Testis (tissue), 3 donors: ENCODE results near the gene FBXO33. TPM values are rescaled to one million over a fixed set of nuclear protein-coding genes. Genes with fewer than 3 reads are reported as not detected.

ENCODE experiments used
- DNase-seq: peaks from one replicate; pipeline ENCODE4 v3.0.0-alpha.2; 2019
- H3K27ac ChIP-seq, 2 donors: fragments of 200-600 bp; sonication (generic); one replicate each; pipeline ENCODE4 v1.5.1; 2019
- H3K27me3 ChIP-seq: fragments of 200-600 bp; sonication (generic); one replicate; pipeline ENCODE4 v1.5.1; 2019
- H3K36me3 ChIP-seq: fragments of 200-600 bp; sonication (generic); one replicate; pipeline ENCODE4 v1.5.1; 2017; ENCODE audit warnings: low read depth; ENCODE audit errors: missing control alignments
- H3K4me1 ChIP-seq: fragments of 200-600 bp; sonication (generic); one replicate; pipeline ENCODE4 v1.5.1; 2019
- H3K4me3 ChIP-seq, 2 donors: fragments of 200-600 bp; sonication (generic); one replicate each; pipeline ENCODE4 v1.5.1; 2017 to 2019
- H3K9me3 ChIP-seq: fragments of 200-600 bp; sonication (generic); one replicate; pipeline ENCODE4 v1.5.1; 2017
- POLR2A ChIP-seq: fragments of 450-650 bp; IDR thresholded peaks from one replicate; pipeline ENCODE4 v1.6.1; 2017; ENCODE audit warnings: antibody characterized with exemption, mild to moderate bottlenecking, moderate library complexity
- whole genome bisulfite sequencing, 2 donors: methylation state at CpG; one replicate each; pipeline ENCODE4 v1.1.5; 2018; 5-methylcytosine and 5-hydroxymethylcytosine counted together
- intact Hi-C: fragments of 100-400 bp; cut with DNase I; formaldehyde crosslinking; loops from one replicate; pipeline ENCODE4 v1.15.1; 2023; ENCODE audit warnings: low total_unique reads
- polyA plus RNA-seq: library from polyadenylated mRNA; stranded (reverse); fragments of 350-450 nt; fragmentation: Illumina TruSeq; extraction: RNeasy Lipid Tissue Mini Kit (QIAGEN cat#74804); gene quantifications from one replicate; pipeline ENCODE4 v1.2.3, GENCODE V29; 2014; ENCODE audit warnings: low read depth, low replicate concordance; ENCODE audit not compliant: insufficient read depth
- total RNA-seq, 2 donors: library from RNA; depleted of rRNA; stranded (reverse); fragments of >200 nt; gene quantifications; one replicate each; pipeline ENCODE4 v1.2.3, GENCODE V29; 2016
- TF ChIP-seq, protein P1 (sequence below), 3 experiments: fragments of 450-650 bp in 2 of 3; fragments of 200-600 bp in 1 of 3; sonication (generic) in 1 of 3; IDR thresholded peaks; one replicate each; pipeline ENCODE4 v1.5.1; 2016 to 2019; ENCODE audit warnings: antibody characterized with exemption in 3 of 3, mild to moderate bottlenecking in 2 of 3, moderate library complexity in 1 of 3

FBXO33 gene
- total and polyA plus RNA-seq, 3 donors from 2014 or later: 20.6 to 27.5 (median 23.0) TPM

- Histone ChIP-seq H3K4me1 (peaks cover 11% of the 10 kb centered on the region), H3K27me3 (no peaks in the 10 kb centered on the region), H3K4me3 (no peak overlapping the region), H3K27ac (no peak overlapping the region), H3K9me3 (no peaks in the 10 kb centered on the region), H3K36me3 (no peaks in the 10 kb centered on the region)
- WGBS, 2 donors: 65 to 68% methylated on average over 7 of the region's 7 CpGs
- intact Hi-C loops: no loop called here
- no peak for TF ChIP-seq POLR2A
- TF ChIP-seq, protein P1, sequence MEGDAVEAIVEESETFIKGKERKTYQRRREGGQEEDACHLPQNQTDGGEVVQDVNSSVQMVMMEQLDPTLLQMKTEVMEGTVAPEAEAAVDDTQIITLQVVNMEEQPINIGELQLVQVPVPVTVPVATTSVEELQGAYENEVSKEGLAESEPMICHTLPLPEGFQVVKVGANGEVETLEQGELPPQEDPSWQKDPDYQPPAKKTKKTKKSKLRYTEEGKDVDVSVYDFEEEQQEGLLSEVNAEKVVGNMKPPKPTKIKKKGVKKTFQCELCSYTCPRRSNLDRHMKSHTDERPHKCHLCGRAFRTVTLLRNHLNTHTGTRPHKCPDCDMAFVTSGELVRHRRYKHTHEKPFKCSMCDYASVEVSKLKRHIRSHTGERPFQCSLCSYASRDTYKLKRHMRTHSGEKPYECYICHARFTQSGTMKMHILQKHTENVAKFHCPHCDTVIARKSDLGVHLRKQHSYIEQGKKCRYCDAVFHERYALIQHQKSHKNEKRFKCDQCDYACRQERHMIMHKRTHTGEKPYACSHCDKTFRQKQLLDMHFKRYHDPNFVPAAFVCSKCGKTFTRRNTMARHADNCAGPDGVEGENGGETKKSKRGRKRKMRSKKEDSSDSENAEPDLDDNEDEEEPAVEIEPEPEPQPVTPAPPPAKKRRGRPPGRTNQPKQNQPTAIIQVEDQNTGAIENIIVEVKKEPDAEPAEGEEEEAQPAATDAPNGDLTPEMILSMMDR (IDR thresholded peaks at IDR 0.05): no peak
- no peak for DNase-seq
Measured at GRCh38 chr14:39426605-39427004, 5.6 kb downstream of the FBXO33 start.

GRCh38 chr14:39425947-39426346 is 6.3 kb downstream of the FBXO33 start:
- Histone ChIP-seq H3K4me3 (no peak overlapping the region), H3K27ac (no peak overlapping the region), H3K27me3 (no peaks in the 10 kb centered on the region), H3K36me3 (no peaks in the 10 kb centered on the region), H3K4me1 (peaks cover 11% of the 10 kb centered on the region), H3K9me3 (no peaks in the 10 kb centered on the region)
- intact Hi-C loops: no loop called here
- no peak for TF ChIP-seq POLR2A
- TF ChIP-seq, protein P1 (IDR thresholded peaks at IDR 0.05): no peak
- 68 to 82% methylated on average over 3 of the region's 3 CpGs for WGBS, 2 donors
- DNase-seq: no peak

GRCh38 chr14:39423793-39424192 is 8.4 kb downstream of the FBXO33 start:
- no peak overlapping the region for H3K27ac ChIP-seq
- H3K4me1 ChIP-seq: no peaks in the 10 kb centered on the region
- no peak overlapping the region for H3K4me3 ChIP-seq
- TF ChIP-seq POLR2A: no peak
- TF ChIP-seq, protein P1 (IDR thresholded peaks at IDR 0.05): no peak
- no peaks in the 10 kb centered on the region for H3K27me3 ChIP-seq
- H3K36me3 ChIP-seq: no peaks in the 10 kb centered on the region
- H3K9me3 ChIP-seq: no peaks in the 10 kb centered on the region
- no peak for DNase-seq
- WGBS, 2 donors: 61 to 74% methylated on average over 3 of the region's 3 CpGs
- intact Hi-C loops: no loop called here

GRCh38 chr14:39422243-39422642 is 10.0 kb downstream of the FBXO33 start:
- DNase-seq: no peak
- Histone ChIP-seq H3K4me3 (no peak overlapping the region), H3K27ac (no peak overlapping the region), H3K4me1 (no peaks in the 10 kb centered on the region), H3K36me3 (no peaks in the 10 kb centered on the region), H3K27me3 (no peaks in the 10 kb centered on the region), H3K9me3 (no peaks in the 10 kb centered on the region)
- intact Hi-C loops: no loop called here
- no peak for TF ChIP-seq POLR2A
- TF ChIP-seq, protein P1 (IDR thresholded peaks at IDR 0.05): no peak

GRCh38 chr14:39419272-39419671 is 13.0 kb downstream of the FBXO33 start:
- no peak for TF ChIP-seq POLR2A
- TF ChIP-seq, protein P1 (IDR thresholded peaks at IDR 0.05): no peak
- no peak overlapping the region for H3K4me3 ChIP-seq
- DNase-seq: no peak
- no peak overlapping the region for H3K27ac ChIP-seq
- H3K36me3 ChIP-seq: no peaks in the 10 kb centered on the region
- H3K27me3 ChIP-seq: no peaks in the 10 kb centered on the region
- intact Hi-C loops: no loop called here
- WGBS, 2 donors: 92% methylated on average over 1 of the region's 1 CpG
- no peaks in the 10 kb centered on the region for H3K9me3 ChIP-seq
- H3K4me1 ChIP-seq: no peaks in the 10 kb centered on the region
